Sigmoid colon (tissue), 7 donors: ENCODE measurements around the gene FBXO3. TPM values are rescaled to one million over a fixed set of nuclear protein-coding genes. Genes with fewer than 3 reads are reported as not detected.
A peak's percentile ranks its signal among the peaks of the same experiment; 100 is the strongest.
"Not testable (repeated sequence)": the region's sequence is repeated elsewhere in the genome, so short reads cannot be mapped to it uniquely, and the experiment has no call there.

Experiments
- DNase-seq: peaks from one replicate; pipeline ENCODE4 v3.0.0-alpha.2; 2019
- H3K27ac ChIP-seq, 4 donors: fragments of 200-600 bp; sonication (generic); one replicate each; pipeline ENCODE4 v1.5.1; 2016 to 2019; ENCODE audit warnings: mild to moderate bottlenecking in 1 of 4
- H3K27me3 ChIP-seq, 3 donors: fragments of 200-600 bp; sonication (generic); one replicate each; pipeline ENCODE4 v1.5.1; 2019; ENCODE audit warnings: mild to moderate bottlenecking in 1 of 3
- H3K36me3 ChIP-seq, 4 donors: fragments of 200-600 bp; sonication (generic); one replicate each; pipeline ENCODE4 v1.5.1; 2016 to 2019
- H3K4me1 ChIP-seq, 4 donors: fragments of 200-600 bp; sonication (generic); one replicate each; pipeline ENCODE4 v1.5.1; 2017 to 2019
- H3K4me3 ChIP-seq, 4 donors: fragments of 200-600 bp; sonication (generic); one replicate each; pipeline ENCODE4 v1.5.1; 2017 to 2019; ENCODE audit warnings: mild to moderate bottlenecking in 2 of 4, moderate library complexity in 1 of 4
- H3K9me3 ChIP-seq, 4 donors: fragments of 200-600 bp in 3 of 4; sonication (generic) in 3 of 4; one replicate each; pipeline versions ENCODE4 v1.5.1 to v1.6.1; 2013 to 2019
- CTCF ChIP-seq, 4 experiments: fragments of 450-650 bp in 3 of 4; fragments of 200-600 bp in 1 of 4; IDR thresholded peaks; one replicate each; pipeline ENCODE4 v1.5.1; 2016 to 2019; ENCODE audit warnings: antibody characterized with exemption in 4 of 4, mild to moderate bottlenecking in 3 of 4, moderate library complexity in 2 of 4
- EP300 ChIP-seq, 4 donors: sonication (generic); formaldehyde crosslinking; IDR thresholded peaks; one replicate each; pipeline ENCODE4 v1.6.1; 2017; ENCODE audit warnings: antibody characterized with exemption in 4 of 4
- POLR2A ChIP-seq, 2 donors: fragments of 450-650 bp; IDR thresholded peaks; one replicate each; pipeline ENCODE4 v1.6.1; 2016; ENCODE audit warnings: antibody characterized with exemption in 2 of 2, mild to moderate bottlenecking in 2 of 2, moderate library complexity in 2 of 2
- POLR2AphosphoS5 ChIP-seq, 4 donors: sonication (generic); formaldehyde crosslinking; IDR thresholded peaks; one replicate each; pipeline ENCODE4 v1.6.1; 2017; ENCODE audit warnings: antibody characterized with exemption in 4 of 4
- WGBS, 2 donors: extraction: QIAGEN DNeasy Blood & Tissue Kit; methylation state at CpG; one replicate each; pipeline ENCODE4 v1.1.7; 2013; 5-methylcytosine and 5-hydroxymethylcytosine counted together
- intact Hi-C: fragments of 100-400 bp; cut with DNase I; formaldehyde crosslinking; loops from one replicate; pipeline ENCODE4 v1.15.1; 2023
- polyA plus RNA-seq, 3 donors: library from polyadenylated mRNA; stranded (reverse); fragments of 200-250 nt; gene quantifications; one replicate each; pipeline ENCODE4 v1.2.3, GENCODE V29; 2013
- total RNA-seq, 4 donors: library from RNA; depleted of rRNA; stranded (reverse); fragments of >200 nt; gene quantifications; one replicate each; pipeline ENCODE4 v1.1.0, GENCODE V29; 2016
- donor health status: healthy with polysubstance abuse.
- donor health status: Bipolar disorder and iron deficiency.
- donor health status: healthy.

Gene FBXO3
- total and polyA plus RNA-seq, 7 donors, result 20.2 to 53.5 (median 36.8) TPM

GRCh38 chr11:33712436-33712835, 61.9 kb downstream of the FBXO3 start:
- Histone ChIP-seq H3K9me3 (no peaks in the 10 kb centered on the region), H3K4me3 (no peak overlapping the region), H3K36me3 (peaks cover 13 to 72% (median 25%) of the 10 kb centered on the region in 4 donors), H3K27me3 (no peaks in the 10 kb centered on the region), H3K4me1 (peaks cover 0 to 19% (median 5%) of the 10 kb centered on the region in 4 donors), H3K27ac (no peak overlapping the region)
- WGBS, 2 donors, result 67 to 78% methylated on average over 3 of the region's 3 CpGs
- DNase-seq, result no peak
- TF ChIP-seq CTCF (IDR thresholded peaks at IDR 0.05) (no peak), POLR2AphosphoS5 (IDR thresholded peaks at IDR 0.05) (no peak), EP300 (IDR thresholded peaks at IDR 0.05) (no peak), POLR2A (IDR thresholded peaks at IDR 0.05) (no peak)
- intact Hi-C loops, result no loop called here

- H3K27me3 ChIP-seq, result no peaks in the 10 kb centered on the region
- no peaks in the 10 kb centered on the region for H3K9me3 ChIP-seq
- peaks cover 13 to 66% (median 20%) of the 10 kb centered on the region in 4 donors for H3K36me3 ChIP-seq
- no peak for DNase-seq
- intact Hi-C loops, result no loop called here
- H3K4me3 ChIP-seq, result no peak overlapping the region
- H3K4me1 ChIP-seq, result peaks cover 0 to 7% (median 6%) of the 10 kb centered on the region in 4 donors
- WGBS, 2 donors, result 60 to 69% methylated on average over 3 of the region's 3 CpGs
- TF ChIP-seq EP300 (IDR thresholded peaks at IDR 0.05) (no peak), POLR2A (IDR thresholded peaks at IDR 0.05) (no peak), POLR2AphosphoS5 (IDR thresholded peaks at IDR 0.05) (no peak), CTCF (IDR thresholded peaks at IDR 0.05) (no peak)
- H3K27ac ChIP-seq, result peak overlapping the region in 1 of 4 donors; percentile 41
Observed at GRCh38 chr11:33709466-33709865, 64.9 kb downstream of the FBXO3 start.

GRCh38 chr11:33708985-33709384, 65.3 kb downstream of the FBXO3 start:
- intact Hi-C loops, result no loop called here
- no peak for DNase-seq
- H3K9me3 ChIP-seq, result no peaks in the 10 kb centered on the region
- H3K36me3 ChIP-seq, result peaks cover 13 to 62% (median 20%) of the 10 kb centered on the region in 4 donors
- TF ChIP-seq POLR2AphosphoS5 (IDR thresholded peaks at IDR 0.05) (no peak), EP300 (IDR thresholded peaks at IDR 0.05) (no peak), POLR2A (IDR thresholded peaks at IDR 0.05) (no peak), CTCF (IDR thresholded peaks at IDR 0.05) (no peak)
- H3K27ac ChIP-seq, result peak overlapping the region in 1 of 4 donors; percentile 41
- H3K4me3 ChIP-seq, result no peak overlapping the region
- no peaks in the 10 kb centered on the region for H3K27me3 ChIP-seq
- peaks cover 0 to 12% (median 7%) of the 10 kb centered on the region in 4 donors for H3K4me1 ChIP-seq
- 56 to 81% methylated on average over 1 of the region's 1 CpG for WGBS, 2 donors

GRCh38 chr11:33707831-33708230, 66.5 kb downstream of the FBXO3 start:
- Histone ChIP-seq H3K27ac (peak overlapping the region in 2 of 4 donors; percentile 28 to 65), H3K4me1 (peaks cover 0 to 15% (median 8%) of the 10 kb centered on the region in 4 donors), H3K36me3 (peaks cover 13 to 53% (median 20%) of the 10 kb centered on the region in 4 donors)
- WGBS, 2 donors, result 65 to 100% methylated on average over 2 of the region's 2 CpGs
- intact Hi-C loops, H3K9me3 ChIP-seq, H3K4me3 ChIP-seq, H3K27me3 ChIP-seq, DNase-seq: not testable (repeated sequence)

- intact Hi-C loops, result no loop called here
- peak overlapping the region; percentile 16 to 65 (median 25) for H3K27ac ChIP-seq
- no peaks in the 10 kb centered on the region for H3K9me3 ChIP-seq
- no peak for DNase-seq
- no peak overlapping the region for H3K4me3 ChIP-seq
- TF ChIP-seq POLR2AphosphoS5 (IDR thresholded peaks at IDR 0.05), result no peak
- no peak for TF ChIP-seq POLR2A (IDR thresholded peaks at IDR 0.05)
- TF ChIP-seq CTCF (IDR thresholded peaks at IDR 0.05), result no peak
- no peak for TF ChIP-seq EP300 (IDR thresholded peaks at IDR 0.05)
- H3K36me3 ChIP-seq, result peaks cover 13 to 53% (median 20%) of the 10 kb centered on the region in 4 donors
- 91 to 98% methylated on average over 2 of the region's 2 CpGs for WGBS, 2 donors
- H3K4me1 ChIP-seq, result peaks cover 0 to 15% (median 8%) of the 10 kb centered on the region in 4 donors
- no peaks in the 10 kb centered on the region for H3K27me3 ChIP-seq
Observed at GRCh38 chr11:33706966-33707365, 67.4 kb downstream of the FBXO3 start.
